Vagina (tissue), 2 donors: Measurements from ENCODE around the gene CAPN9. TPM values are rescaled to one million over a fixed set of nuclear protein-coding genes. Genes with fewer than 3 reads are reported as not detected.
"Not testable (repeated sequence)": the region's sequence is repeated elsewhere in the genome, so short reads cannot be mapped to it uniquely, and the experiment has no call there.

ENCODE experiments used
- DNase-seq, 2 donors: peaks; one replicate each; pipeline ENCODE4 v3.0.0-alpha.2; 2017; ENCODE audit errors: extremely low spot score in 2 of 2
- H3K27ac ChIP-seq: fragments of 200-600 bp; sonication (generic); one replicate; pipeline ENCODE4 v1.5.1; 2019
- H3K27me3 ChIP-seq: fragments of 200-600 bp; sonication (generic); one replicate; pipeline ENCODE4 v1.5.1; 2019
- H3K36me3 ChIP-seq, 2 donors: fragments of 200-600 bp; sonication (generic); one replicate each; pipeline ENCODE4 v1.5.1; 2017 to 2019
- H3K4me1 ChIP-seq: fragments of 200-600 bp; sonication (generic); one replicate; pipeline ENCODE4 v1.5.1; 2019
- H3K4me3 ChIP-seq, 2 donors: fragments of 200-600 bp; sonication (generic); 1 replicate in 1 of 2; 2 replicates in 1 of 2; pipeline ENCODE4 v1.5.1; 2016 to 2019
- H3K9me3 ChIP-seq: fragments of 200-600 bp; sonication (generic); one replicate; pipeline ENCODE4 v1.5.1; 2019
- POLR2A ChIP-seq, 2 donors: fragments of 450-650 bp; IDR thresholded peaks; one replicate each; pipeline ENCODE4 v1.6.1; 2017; ENCODE audit warnings: antibody characterized with exemption in 2 of 2, mild to moderate bottlenecking in 2 of 2, moderate library complexity in 2 of 2
- POLR2AphosphoS5 ChIP-seq, 2 donors: sonication (generic); formaldehyde crosslinking; IDR thresholded peaks; one replicate each; pipeline ENCODE4 v1.9.0; 2017; ENCODE audit warnings: antibody characterized with exemption in 2 of 2, mild to moderate bottlenecking in 2 of 2, low read depth in 1 of 2; ENCODE audit not compliant: insufficient read depth in 1 of 2
- intact Hi-C: fragments of 100-400 bp; cut with DNase I; formaldehyde crosslinking; loops from one replicate; pipeline ENCODE4 v1.15.1; 2023
- total RNA-seq: library from RNA; depleted of rRNA; stranded (reverse); fragments of >200 nt; gene quantifications from one replicate; pipeline ENCODE4 v1.2.3, GENCODE V29; 2016
- TF ChIP-seq, protein P1 (sequence below), 3 experiments: fragments of 450-650 bp in 2 of 3; fragments of 200-600 bp in 1 of 3; sonication (generic) in 1 of 3; IDR thresholded peaks; one replicate each; pipeline ENCODE4 v1.5.1; 2017 to 2019; ENCODE audit warnings: antibody characterized with exemption in 3 of 3, mild to moderate bottlenecking in 2 of 3, moderate library complexity in 2 of 3

Gene CAPN9
- total RNA-seq, 1 donor from 2014 or later, result not detected

DNA sequence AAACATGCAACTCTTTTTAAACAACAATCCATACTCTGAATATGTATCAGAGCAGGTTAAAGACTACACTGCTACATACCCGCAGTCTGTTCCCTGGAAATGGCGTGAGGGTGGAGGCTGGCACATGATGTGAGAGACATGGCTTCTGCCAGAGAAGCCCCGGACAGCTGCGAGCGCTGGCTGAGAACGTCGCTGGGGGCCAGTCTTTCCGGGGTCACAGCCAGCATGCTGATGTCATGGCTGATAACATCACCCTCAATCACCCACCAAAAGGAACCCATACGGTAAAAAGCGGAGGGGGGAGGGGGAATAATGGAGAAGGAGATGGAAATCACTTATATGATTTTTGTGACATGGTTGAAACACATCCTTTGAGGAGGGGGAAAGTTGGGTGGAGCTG lies 92.0 kb downstream of the CAPN9 start:
- Histone ChIP-seq H3K27ac (no peak overlapping the region), H3K9me3 (no peaks in the 10 kb centered on the region), H3K4me3 (no peak overlapping the region), H3K27me3 (no peaks in the 10 kb centered on the region), H3K36me3 (peaks cover 0 to 50% of the 10 kb centered on the region in 2 donors), H3K4me1 (peaks cover 9% of the 10 kb centered on the region)
- intact Hi-C loops, result no loop called here
- TF ChIP-seq, protein P1, sequence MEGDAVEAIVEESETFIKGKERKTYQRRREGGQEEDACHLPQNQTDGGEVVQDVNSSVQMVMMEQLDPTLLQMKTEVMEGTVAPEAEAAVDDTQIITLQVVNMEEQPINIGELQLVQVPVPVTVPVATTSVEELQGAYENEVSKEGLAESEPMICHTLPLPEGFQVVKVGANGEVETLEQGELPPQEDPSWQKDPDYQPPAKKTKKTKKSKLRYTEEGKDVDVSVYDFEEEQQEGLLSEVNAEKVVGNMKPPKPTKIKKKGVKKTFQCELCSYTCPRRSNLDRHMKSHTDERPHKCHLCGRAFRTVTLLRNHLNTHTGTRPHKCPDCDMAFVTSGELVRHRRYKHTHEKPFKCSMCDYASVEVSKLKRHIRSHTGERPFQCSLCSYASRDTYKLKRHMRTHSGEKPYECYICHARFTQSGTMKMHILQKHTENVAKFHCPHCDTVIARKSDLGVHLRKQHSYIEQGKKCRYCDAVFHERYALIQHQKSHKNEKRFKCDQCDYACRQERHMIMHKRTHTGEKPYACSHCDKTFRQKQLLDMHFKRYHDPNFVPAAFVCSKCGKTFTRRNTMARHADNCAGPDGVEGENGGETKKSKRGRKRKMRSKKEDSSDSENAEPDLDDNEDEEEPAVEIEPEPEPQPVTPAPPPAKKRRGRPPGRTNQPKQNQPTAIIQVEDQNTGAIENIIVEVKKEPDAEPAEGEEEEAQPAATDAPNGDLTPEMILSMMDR (IDR thresholded peaks at IDR 0.05), result no peak
- no peak for TF ChIP-seq POLR2A (IDR thresholded peaks at IDR 0.05)
- DNase-seq, result no peak

DNA sequence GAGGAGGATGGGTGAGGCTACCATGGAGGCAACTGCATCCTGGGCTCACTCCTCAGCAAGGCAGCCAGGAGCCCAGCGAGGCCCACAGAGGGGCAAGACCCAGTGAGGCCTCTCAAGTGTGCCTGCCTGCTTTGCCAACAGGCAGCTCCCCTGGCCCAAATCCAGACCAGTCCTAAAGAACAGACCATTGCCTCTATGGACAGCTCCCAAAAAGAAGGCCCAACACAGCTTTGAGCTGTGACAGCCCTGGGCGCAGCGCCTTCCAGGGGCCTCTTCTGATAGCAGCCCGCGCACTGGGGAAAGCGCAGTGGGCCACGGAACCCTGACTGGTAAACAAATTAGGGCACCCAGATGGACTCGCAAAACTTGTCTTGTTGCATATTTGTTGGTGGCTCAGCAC lies 95.6 kb downstream of the CAPN9 start:
- no peaks in the 10 kb centered on the region for H3K9me3 ChIP-seq
- no peaks in the 10 kb centered on the region for H3K27me3 ChIP-seq
- TF ChIP-seq POLR2A (IDR thresholded peaks at IDR 0.05) (no peak), POLR2AphosphoS5 (IDR thresholded peaks at IDR 0.05; ENCODE audit: insufficient read depth in 1 of 2, low read depth in 1 of 2) (no peak)
- TF ChIP-seq, protein P1 (IDR thresholded peaks at IDR 0.05), result no peak
- H3K36me3 ChIP-seq, result peaks cover 0 to 46% of the 10 kb centered on the region in 2 donors
- H3K4me1 ChIP-seq, result peaks cover 22% of the 10 kb centered on the region
- intact Hi-C loops, result no loop called here
- H3K27ac ChIP-seq, result no peak overlapping the region
- H3K4me3 ChIP-seq, result no peak overlapping the region
- DNase-seq, result no peak

DNA sequence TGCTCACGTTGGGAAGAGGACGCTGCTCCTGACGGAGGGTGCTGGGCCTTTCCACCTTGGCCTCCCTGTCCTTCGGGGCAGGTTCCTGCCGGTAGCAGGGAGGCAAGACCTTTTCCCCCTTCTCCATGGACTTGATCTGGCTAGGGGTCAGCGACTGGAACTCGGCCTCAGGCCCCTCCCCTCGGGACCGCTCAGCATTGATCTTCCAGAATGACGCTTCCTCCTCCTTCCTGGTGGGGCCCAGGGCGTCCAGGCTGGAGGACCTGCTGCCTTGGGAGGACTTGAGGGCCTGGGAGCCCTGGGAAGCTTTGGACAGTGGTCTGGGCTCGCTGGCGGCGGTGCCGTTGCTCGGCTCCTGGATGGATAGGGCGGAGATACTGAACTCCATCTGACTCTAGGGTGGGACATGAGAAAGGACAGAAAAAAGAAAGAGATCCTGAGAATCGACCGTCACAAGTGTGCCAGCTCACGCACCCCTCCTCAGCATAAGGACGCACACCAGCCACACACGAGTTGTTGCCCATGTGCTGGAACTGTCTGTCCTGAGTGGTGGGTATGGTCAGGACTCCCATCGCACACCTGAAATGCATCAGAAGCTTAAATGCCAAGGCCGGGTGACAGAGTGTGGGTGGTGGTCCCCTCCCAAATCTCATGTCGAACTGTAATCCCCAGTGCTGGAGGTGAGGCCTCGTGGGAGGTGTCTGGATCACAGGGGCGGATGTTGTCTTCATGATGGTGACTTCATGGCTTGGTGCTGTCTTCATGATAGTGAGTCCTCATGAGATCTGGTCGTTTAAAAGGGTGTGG lies 96.5 kb downstream of the CAPN9 start:
- no peak for TF ChIP-seq POLR2A (IDR thresholded peaks at IDR 0.05)
- TF ChIP-seq POLR2AphosphoS5 (IDR thresholded peaks at IDR 0.05; ENCODE audit: insufficient read depth in 1 of 2, low read depth in 1 of 2), result no peak
- TF ChIP-seq, protein P1 (IDR thresholded peaks at IDR 0.05), result no peak
- Histone ChIP-seq H3K9me3 (no peaks in the 10 kb centered on the region), H3K27me3 (no peaks in the 10 kb centered on the region), H3K4me3 (no peak overlapping the region), H3K36me3 (peaks cover 0 to 37% of the 10 kb centered on the region in 2 donors), H3K4me1 (peaks cover 25% of the 10 kb centered on the region), H3K27ac (no peak overlapping the region)
- no peak for DNase-seq
- intact Hi-C loops, result no loop called here

DNA sequence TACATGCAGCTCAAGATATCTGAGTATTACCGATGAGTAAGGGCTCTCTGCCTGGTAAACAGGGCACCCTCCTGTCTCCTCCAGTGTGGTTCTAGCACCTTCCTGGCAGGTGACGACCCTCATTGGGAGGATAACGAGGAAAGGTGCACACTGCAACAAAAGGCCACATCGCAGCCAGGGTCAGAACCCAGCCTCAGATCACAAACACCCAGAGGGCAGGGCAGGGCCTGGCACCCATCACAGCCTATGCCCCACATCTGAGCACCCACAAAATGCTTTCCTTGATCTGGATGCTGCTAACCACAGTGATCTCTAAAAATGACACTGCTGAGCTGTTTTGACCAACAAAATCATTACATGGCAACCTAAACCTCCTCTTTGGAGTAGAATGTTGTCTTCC lies 97.4 kb downstream of the CAPN9 start:
- intact Hi-C loops, result no loop called here
- Histone ChIP-seq H3K27ac (no peak overlapping the region), H3K4me3 (no peak overlapping the region), H3K36me3 (peaks cover 0 to 29% of the 10 kb centered on the region in 2 donors), H3K9me3 (no peaks in the 10 kb centered on the region), H3K4me1 (peaks cover 33% of the 10 kb centered on the region), H3K27me3 (no peaks in the 10 kb centered on the region)
- TF ChIP-seq POLR2AphosphoS5 (IDR thresholded peaks at IDR 0.05; ENCODE audit: insufficient read depth in 1 of 2, low read depth in 1 of 2) (no peak), POLR2A (IDR thresholded peaks at IDR 0.05) (no peak)
- TF ChIP-seq, protein P1 (IDR thresholded peaks at IDR 0.05), result no peak
- no peak for DNase-seq

DNA sequence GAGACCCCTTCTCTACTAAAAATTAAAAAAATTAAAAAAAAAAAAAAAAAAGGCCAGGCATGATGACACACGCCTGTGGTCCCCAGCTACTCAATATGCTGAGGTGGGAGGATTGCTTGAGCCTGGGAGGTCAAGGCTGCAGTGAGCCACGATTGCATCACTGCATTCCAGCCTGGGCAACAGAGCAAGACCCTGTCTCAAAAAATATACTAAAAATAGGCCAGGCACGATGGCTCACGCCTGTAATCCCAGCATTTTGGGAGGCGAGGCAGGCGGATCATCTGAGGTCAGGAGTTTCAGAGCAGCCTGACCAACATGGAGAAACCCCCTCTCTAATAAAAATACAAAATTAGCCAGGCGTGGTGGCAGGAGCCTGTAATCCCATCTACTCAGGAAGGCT lies 98.0 kb downstream of the CAPN9 start:
- H3K9me3 ChIP-seq, DNase-seq, intact Hi-C loops, H3K4me3 ChIP-seq, H3K27me3 ChIP-seq, H3K27ac ChIP-seq: not testable (repeated sequence)
- peaks cover 40% of the 10 kb centered on the region for H3K4me1 ChIP-seq
- H3K36me3 ChIP-seq, result peaks cover 0 to 27% of the 10 kb centered on the region in 2 donors
